SK-N-SH (cell line): Measurements from ENCODE around the gene PDE2A. TPM values are rescaled to one million over a fixed set of nuclear protein-coding genes. Genes with fewer than 3 reads are reported as not detected.

ENCODE experiments used
- CTCF ChIA-PET: fragments of 300-600, 350-600 bp; formaldehyde crosslinking; extraction: SDS; loops from one replicate; lab custom pipeline; 2021; lab: Yijun Ruan, JAX
- POLR2A ChIA-PET: fragments of 350-600 bp; sonication (Branson Sonifier 250); formaldehyde crosslinking; extraction: SDS; loops from one replicate; lab custom pipeline; 2020; ENCODE audit warnings: antibody characterized with exemption, inconsistent platforms; lab: Yijun Ruan, JAX
- DNase-seq: peaks from one replicate; pipeline ENCODE4 v3.0.0; 2012
- H2AFZ ChIP-seq: fragments of 200-600 bp; sonication (generic); 2 replicates; pipeline ENCODE4 v1.8.1; 2016; ENCODE audit warnings: antibody characterized with exemption, mild to moderate bottlenecking, low read depth
- H3F3A ChIP-seq: fragments of 200-600 bp; sonication (generic); replicated peaks from 2 replicates; pipeline ENCODE3; 2016; ENCODE audit warnings: antibody characterized with exemption, mild to moderate bottlenecking; ENCODE audit not compliant: insufficient read depth
- H3K27ac ChIP-seq, 2 experiments: fragments of 200-500 bp in 1 of 2; fragments of 200-600 bp in 1 of 2; sonication (Bioruptor generic) in 1 of 2; sonication (generic), shearing (Covaris generic) in 1 of 2; 2 replicates each; pipeline versions ENCODE4 v1.5.1 to v1.6.1; 2014 to 2016; ENCODE audit warnings: low read depth in 2 of 2, inconsistent platforms in 1 of 2, low read length in 1 of 2, mild to moderate bottlenecking in 1 of 2, mixed read lengths in 1 of 2
- H3K27me3 ChIP-seq: fragments of 200-600 bp; sonication (generic), shearing (Covaris generic); 2 replicates; pipeline ENCODE4 v1.6.1; 2016; ENCODE audit warnings: mixed run types; ENCODE audit not compliant: insufficient read depth
- H3K36me3 ChIP-seq, 2 experiments: fragments of 200-500 bp in 1 of 2; fragments of 200-600 bp in 1 of 2; sonication (Bioruptor generic) in 1 of 2; sonication (generic) in 1 of 2; replicated peaks in 1 of 2; 2 replicates each; pipeline versions ENCODE3 to v1.5.1; 2014 to 2016; ENCODE audit warnings: low read length in 1 of 2, mild to moderate bottlenecking in 1 of 2; ENCODE audit not compliant: insufficient read depth in 2 of 2, control insufficient read depth in 1 of 2
- H3K4me1 ChIP-seq, 2 experiments: fragments of 200-500 bp in 1 of 2; fragments of 200-600 bp in 1 of 2; sonication (Bioruptor generic) in 1 of 2; sonication (generic), shearing (Covaris generic) in 1 of 2; 2 replicates each; pipeline versions ENCODE4 v1.5.1 to v1.6.1; 2014 to 2016; ENCODE audit warnings: low read depth in 1 of 2, low read length in 1 of 2, mixed run types in 1 of 2; ENCODE audit not compliant: insufficient read depth in 2 of 2, control insufficient read depth in 1 of 2
- H3K4me2 ChIP-seq: fragments of 200-600 bp; sonication (generic), shearing (Covaris generic); 2 replicates; pipeline ENCODE4 v1.6.1; 2017; ENCODE audit warnings: mixed run types
- H3K4me3 ChIP-seq, 2 experiments: fragments of 200-500 bp in 1 of 2; fragments of 200-600 bp in 1 of 2; sonication (Bioruptor generic) in 1 of 2; sonication (generic), shearing (Covaris generic) in 1 of 2; 2 replicates each; pipeline versions ENCODE4 v1.5.1 to v1.8.1; 2014 to 2016; ENCODE audit warnings: low read depth in 2 of 2, inconsistent platforms in 1 of 2, low read length in 1 of 2, mild to moderate bottlenecking in 1 of 2, mixed read lengths in 1 of 2, moderate library complexity in 1 of 2
- H3K79me2 ChIP-seq: fragments of 200-600 bp; sonication (generic); 2 replicates; pipeline ENCODE4 v1.8.1; 2017; ENCODE audit warnings: mild to moderate bottlenecking; ENCODE audit not compliant: insufficient read depth
- H3K9ac ChIP-seq: fragments of 200-600 bp; sonication (generic); 2 replicates; pipeline ENCODE4 v1.6.1; 2017; ENCODE audit warnings: mixed run types
- H3K9me2 ChIP-seq: fragments of 200-600 bp; sonication (generic); 2 replicates; pipeline ENCODE4 v1.6.1; 2017; ENCODE audit warnings: mixed run types
- H3K9me3 ChIP-seq: fragments of 200-600 bp; sonication (generic); 2 replicates; pipeline ENCODE4 v1.6.1; 2017; ENCODE audit warnings: mixed run types, mild to moderate bottlenecking, moderate library complexity
- H4K20me1 ChIP-seq: fragments of 200-600 bp; sonication (generic); 2 replicates; pipeline ENCODE4 v1.6.1; 2017; ENCODE audit warnings: mild to moderate bottlenecking, mixed run types; ENCODE audit not compliant: insufficient read depth
- CHD2 ChIP-seq: fragments of 150-350 bp; IDR thresholded peaks from 2 replicates; pipeline ENCODE4 v1.6.1; 2018; ENCODE audit warnings: low read length; ENCODE audit not compliant: partially characterized antibody
- ELF1 ChIP-seq: IDR thresholded peaks from 2 replicates; pipeline ENCODE4 v1.4.0; 2012
- EP300 ChIP-seq, 2 experiments: IDR thresholded peaks; 2 replicates each; pipeline versions ENCODE4 v1.4.0 to v1.6.1; 2012; ENCODE audit warnings: borderline replicate concordance in 1 of 2, low read depth in 1 of 2, low read length in 1 of 2
- EZH2phosphoT487 ChIP-seq: fragments of 200-600 bp; sonication (generic); IDR thresholded peaks from 2 replicates; pipeline ENCODE4 v1.6.1; 2017; ENCODE audit warnings: low read depth, mixed run types, mild to moderate bottlenecking, antibody characterized with exemption, moderate library complexity, borderline replicate concordance
- FOXJ3 ChIP-seq: sonication (generic); formaldehyde crosslinking; IDR thresholded peaks from 2 replicates; pipeline ENCODE4 v1.5.1; 2020; ENCODE audit warnings: mild to moderate bottlenecking, missing genetic modification reagents
- MEF2A ChIP-seq: IDR thresholded peaks from 2 replicates; pipeline ENCODE4 v1.4.0; 2012; ENCODE audit warnings: low read depth, borderline replicate concordance
- MXI1 ChIP-seq: IDR thresholded peaks from 2 replicates; pipeline ENCODE4 v1.6.1; 2012; ENCODE audit warnings: mild to moderate bottlenecking, low read depth, low read length, improper control_type of control experiment
- NFIC ChIP-seq: IDR thresholded peaks from 2 replicates; pipeline ENCODE4 v1.4.0; 2012; ENCODE audit warnings: borderline replicate concordance
- NRF1 ChIP-seq: IDR thresholded peaks from 2 replicates; pipeline ENCODE4 v1.6.1; 2012; ENCODE audit warnings: low read depth, mild to moderate bottlenecking, low read length
- POLR2AphosphoS5 ChIP-seq: IDR thresholded peaks from 2 replicates; pipeline ENCODE4 v1.6.1; 2012; ENCODE audit warnings: low read depth, low read length
- RFX5 ChIP-seq: IDR thresholded peaks from 2 replicates; pipeline ENCODE4 v1.6.1; 2012; ENCODE audit warnings: mild to moderate bottlenecking, improper control_type of control experiment, low read length
- TEAD4 ChIP-seq: IDR thresholded peaks from 2 replicates; pipeline ENCODE4 v1.4.0; 2012; ENCODE audit warnings: mild to moderate bottlenecking, borderline replicate concordance; ENCODE audit not compliant: insufficient read depth
- WGBS: methylation state at CpG from one replicate; pipeline ENCODE4 v1.1.6; 2017; ENCODE audit warnings: low lambda C conversion rate; 5-methylcytosine and 5-hydroxymethylcytosine counted together
- polyA plus RNA-seq, 3 experiments: library from polyadenylated mRNA; depleted of rRNA; stranded (reverse); fragments of >200 nt; gene quantifications; 2 replicates each; pipeline ENCODE4 v1.2.3, GENCODE V29; 2012
- TF ChIP-seq, protein P1 (sequence below): IDR thresholded peaks from 2 replicates; pipeline ENCODE4 v1.6.1; 2012; ENCODE audit warnings: mild to moderate bottlenecking, low read depth, low read length, moderate library complexity
- TF ChIP-seq, protein P2 (sequence below): IDR thresholded peaks from 2 replicates; pipeline ENCODE4 v1.4.0; 2012; ENCODE audit warnings: low read depth, borderline replicate concordance

The PDE2A gene
- polyA plus RNA-seq, 1 of the 3 experiments (the other 2 are of a cell fraction), result 0.43 TPM

DNA sequence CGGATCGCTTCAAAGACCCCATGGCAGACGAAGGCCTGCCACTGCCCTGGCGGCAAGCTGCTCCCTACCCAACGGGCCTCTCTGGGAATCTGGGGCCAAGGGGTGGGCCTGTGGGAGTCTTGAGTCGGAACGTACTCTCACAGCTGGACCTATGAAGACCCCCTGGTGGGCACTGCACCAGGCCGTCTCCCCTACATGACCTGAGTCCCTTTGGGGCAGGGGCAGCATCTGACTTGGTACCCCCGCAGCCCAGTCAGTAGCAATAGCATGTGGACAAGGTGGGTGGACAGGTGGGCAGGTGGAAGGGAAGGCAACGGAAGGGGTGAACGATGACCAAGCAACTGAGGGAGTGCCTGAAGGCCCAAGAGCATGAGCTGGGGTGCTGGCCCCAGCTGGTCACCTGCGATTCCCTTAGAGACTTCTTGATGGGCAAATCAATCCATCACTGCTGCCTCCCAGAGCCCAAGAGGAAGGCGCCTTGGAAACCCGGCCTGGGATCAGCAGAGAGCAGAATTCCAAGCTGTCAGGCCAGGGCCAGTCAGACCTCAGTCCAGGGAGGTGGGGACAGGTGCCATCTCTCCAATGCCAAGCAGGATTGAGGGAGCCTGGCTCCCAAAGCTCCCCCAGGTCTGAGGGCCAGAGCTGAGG lies 42.7 kb upstream of the PDE2A start:
- Histone ChIP-seq H2AFZ (no peak overlapping the region), H3K4me2 (no peak overlapping the region), H4K20me1 (peaks cover 35% of the 10 kb centered on the region), H3F3A (no peaks in the 10 kb centered on the region), H3K9ac (no peak overlapping the region), H3K36me3 (peaks cover 0 to 4% of the 10 kb centered on the region in 2 experiments), H3K9me3 (no peaks in the 10 kb centered on the region), H3K79me2 (peaks cover 42% of the 10 kb centered on the region), H3K27ac (peak overlapping the region in 1 of 2 experiments; percentile 23; a peak in 1 of 4 replicates), H3K27me3 (no peaks in the 10 kb centered on the region), H3K4me3 (no peak overlapping the region), H3K9me2 (no peaks in the 10 kb centered on the region), H3K4me1 (peaks cover 8 to 75% of the 10 kb centered on the region in 2 experiments; a peak in 3 of 4 replicates)
- no peak for DNase-seq
- ChIA-PET CTCF (interaction anchor here (0.7 to 3.6 kb wide), 9 partner anchors 9 to 461 kb away, joined by 3 to 19 read pairs (median 5); no protein-coding TSS in a partner anchor), POLR2A (interaction anchor here (1.0 to 1.3 kb wide), 2 partner anchors 59 to 77 kb away, joined by 3 to 5 read pairs; partner anchors contain the start of gene STARD10)
- WGBS, result 88% methylated on average over 6 of the region's 14 CpGs
- no peak for TF ChIP-seq FOXJ3 (CRISPR knock-in tag)
- no peak for TF ChIP-seq NRF1
- no peak for TF ChIP-seq EZH2phosphoT487
- no peak for TF ChIP-seq MXI1

DNA sequence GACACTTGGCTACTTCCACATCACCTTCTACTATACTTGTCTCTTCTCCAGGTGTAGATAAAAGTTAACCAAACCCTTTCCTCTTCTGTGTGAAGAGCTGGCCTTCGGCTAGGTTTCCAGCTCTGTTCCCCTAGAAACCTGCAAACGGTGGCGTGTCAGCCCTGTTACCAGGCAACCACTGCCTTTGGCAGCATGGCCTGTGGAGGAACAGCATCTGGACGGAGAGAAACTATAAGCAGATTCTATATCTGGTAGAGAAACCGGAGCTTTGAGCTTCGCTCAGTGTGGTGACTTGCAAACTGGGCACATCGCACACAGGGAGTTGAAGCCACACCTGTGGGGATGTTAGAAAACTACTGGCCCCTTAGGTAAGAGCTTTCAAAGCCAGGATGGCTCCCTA lies 42.1 kb upstream of the PDE2A start:
- H3F3A ChIP-seq, result no peaks in the 10 kb centered on the region
- H3K27me3 ChIP-seq, result no peaks in the 10 kb centered on the region
- peaks cover 35% of the 10 kb centered on the region for H4K20me1 ChIP-seq
- TF ChIP-seq EP300 (IDR thresholded peaks at IDR 0.05; ENCODE audit: borderline replicate concordance in 1 of 2, low read depth in 1 of 2, low read length in 1 of 2), result no peak
- peak; percentile 71; the same call in 1 of the 2 replicates for TF ChIP-seq MXI1
- TF ChIP-seq, all 33 proteins: peak for 1
- ChIA-PET POLR2A (interaction anchor here (1.0 to 1.3 kb wide), 2 partner anchors 60 to 77 kb away, joined by 3 to 5 read pairs; partner anchors contain the start of gene STARD10), CTCF (interaction anchor here (0.7 to 3.6 kb wide), 9 partner anchors 9 to 461 kb away, joined by 3 to 19 read pairs (median 5); no protein-coding TSS in a partner anchor)
- Histone ChIP-seq H3K4me2 (no peak overlapping the region), H3K36me3 (peaks cover 0 to 6% of the 10 kb centered on the region in 2 experiments), H3K9ac (no peak overlapping the region), H3K79me2 (peaks cover 36% of the 10 kb centered on the region), H2AFZ (no peak overlapping the region), H3K4me3 (no peak overlapping the region), H3K4me1 (peaks cover 8 to 70% of the 10 kb centered on the region in 2 experiments; a peak in 3 of 4 replicates), H3K9me2 (no peaks in the 10 kb centered on the region), H3K27ac (peak overlapping the region in 1 of 2 experiments; percentile 23; a peak in 1 of 4 replicates), H3K9me3 (no peaks in the 10 kb centered on the region)
- peak; percentile 77 for DNase-seq
- 77% methylated on average over 7 of the region's 7 CpGs for WGBS

DNA sequence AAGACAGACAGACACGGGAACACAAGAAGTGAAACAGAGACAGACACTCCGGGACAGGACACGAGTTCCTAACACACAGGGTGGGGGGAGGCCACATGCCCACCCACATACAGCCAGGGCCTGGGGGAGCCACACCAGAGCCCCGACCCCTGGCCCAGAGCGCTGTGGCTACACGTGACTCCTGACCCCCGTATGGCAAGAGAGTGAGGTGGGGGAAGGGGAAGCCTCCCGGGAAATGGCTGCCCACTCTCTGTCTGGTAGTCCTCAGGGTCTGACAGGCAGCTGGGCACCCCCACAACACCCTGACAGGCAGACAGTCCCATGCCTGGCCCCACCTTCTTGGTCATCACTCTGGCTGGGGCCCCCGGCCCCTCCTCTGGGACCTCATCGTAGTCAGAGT lies 38.6 kb upstream of the PDE2A start:
- no peaks in the 10 kb centered on the region for H3F3A ChIP-seq
- H3K9me3 ChIP-seq, result no peaks in the 10 kb centered on the region
- H3K36me3 ChIP-seq, result peaks cover 0 to 24% of the 10 kb centered on the region in 2 experiments
- H3K9me2 ChIP-seq, result no peaks in the 10 kb centered on the region
- H3K27me3 ChIP-seq, result no peaks in the 10 kb centered on the region
- H4K20me1 ChIP-seq, result peaks cover 21% of the 10 kb centered on the region
- H3K27ac ChIP-seq, result peak overlapping the region in 1 of 2 experiments; percentile 51; a peak in 2 of 4 replicates
- whole genome bisulfite sequencing, result 85% methylated on average over 7 of the region's 10 CpGs
- H3K9ac ChIP-seq, result no peak overlapping the region
- DNase-seq, result peak; percentile 58
- H3K4me2 ChIP-seq, result no peak overlapping the region
- H3K4me1 ChIP-seq, result peaks cover 0 to 38% of the 10 kb centered on the region in 2 experiments; a peak in 1 of 4 replicates
- peaks cover 5% of the 10 kb centered on the region; the same call in 1 of the 2 replicates for H3K79me2 ChIP-seq
- H2AFZ ChIP-seq, result no peak overlapping the region
- H3K4me3 ChIP-seq, result no peak overlapping the region
- ChIA-PET CTCF (interaction anchor here (0.9 to 4.4 kb wide), 3 partner anchors 12 to 81 kb away, joined by 3 to 17 read pairs (median 8); partner anchors contain the start of gene STARD10), POLR2A (no interaction called here)
- TF ChIP-seq, protein P1, sequence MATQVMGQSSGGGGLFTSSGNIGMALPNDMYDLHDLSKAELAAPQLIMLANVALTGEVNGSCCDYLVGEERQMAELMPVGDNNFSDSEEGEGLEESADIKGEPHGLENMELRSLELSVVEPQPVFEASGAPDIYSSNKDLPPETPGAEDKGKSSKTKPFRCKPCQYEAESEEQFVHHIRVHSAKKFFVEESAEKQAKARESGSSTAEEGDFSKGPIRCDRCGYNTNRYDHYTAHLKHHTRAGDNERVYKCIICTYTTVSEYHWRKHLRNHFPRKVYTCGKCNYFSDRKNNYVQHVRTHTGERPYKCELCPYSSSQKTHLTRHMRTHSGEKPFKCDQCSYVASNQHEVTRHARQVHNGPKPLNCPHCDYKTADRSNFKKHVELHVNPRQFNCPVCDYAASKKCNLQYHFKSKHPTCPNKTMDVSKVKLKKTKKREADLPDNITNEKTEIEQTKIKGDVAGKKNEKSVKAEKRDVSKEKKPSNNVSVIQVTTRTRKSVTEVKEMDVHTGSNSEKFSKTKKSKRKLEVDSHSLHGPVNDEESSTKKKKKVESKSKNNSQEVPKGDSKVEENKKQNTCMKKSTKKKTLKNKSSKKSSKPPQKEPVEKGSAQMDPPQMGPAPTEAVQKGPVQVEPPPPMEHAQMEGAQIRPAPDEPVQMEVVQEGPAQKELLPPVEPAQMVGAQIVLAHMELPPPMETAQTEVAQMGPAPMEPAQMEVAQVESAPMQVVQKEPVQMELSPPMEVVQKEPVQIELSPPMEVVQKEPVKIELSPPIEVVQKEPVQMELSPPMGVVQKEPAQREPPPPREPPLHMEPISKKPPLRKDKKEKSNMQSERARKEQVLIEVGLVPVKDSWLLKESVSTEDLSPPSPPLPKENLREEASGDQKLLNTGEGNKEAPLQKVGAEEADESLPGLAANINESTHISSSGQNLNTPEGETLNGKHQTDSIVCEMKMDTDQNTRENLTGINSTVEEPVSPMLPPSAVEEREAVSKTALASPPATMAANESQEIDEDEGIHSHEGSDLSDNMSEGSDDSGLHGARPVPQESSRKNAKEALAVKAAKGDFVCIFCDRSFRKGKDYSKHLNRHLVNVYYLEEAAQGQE, result no peak
- TF ChIP-seq CHD2, result no peak
- TF ChIP-seq POLR2AphosphoS5, result no peak
- TF ChIP-seq MEF2A, result no peak
- TF ChIP-seq NFIC, result no peak
- TF ChIP-seq MXI1, result no peak
- TF ChIP-seq, protein P2, sequence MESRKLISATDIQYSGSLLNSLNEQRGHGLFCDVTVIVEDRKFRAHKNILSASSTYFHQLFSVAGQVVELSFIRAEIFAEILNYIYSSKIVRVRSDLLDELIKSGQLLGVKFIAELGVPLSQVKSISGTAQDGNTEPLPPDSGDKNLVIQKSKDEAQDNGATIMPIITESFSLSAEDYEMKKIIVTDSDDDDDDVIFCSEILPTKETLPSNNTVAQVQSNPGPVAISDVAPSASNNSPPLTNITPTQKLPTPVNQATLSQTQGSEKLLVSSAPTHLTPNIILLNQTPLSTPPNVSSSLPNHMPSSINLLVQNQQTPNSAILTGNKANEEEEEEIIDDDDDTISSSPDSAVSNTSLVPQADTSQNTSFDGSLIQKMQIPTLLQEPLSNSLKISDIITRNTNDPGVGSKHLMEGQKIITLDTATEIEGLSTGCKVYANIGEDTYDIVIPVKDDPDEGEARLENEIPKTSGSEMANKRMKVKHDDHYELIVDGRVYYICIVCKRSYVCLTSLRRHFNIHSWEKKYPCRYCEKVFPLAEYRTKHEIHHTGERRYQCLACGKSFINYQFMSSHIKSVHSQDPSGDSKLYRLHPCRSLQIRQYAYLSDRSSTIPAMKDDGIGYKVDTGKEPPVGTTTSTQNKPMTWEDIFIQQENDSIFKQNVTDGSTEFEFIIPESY, result no peak
- no peak for TF ChIP-seq TEAD4
- no peak for TF ChIP-seq RFX5
- TF ChIP-seq EP300 (IDR thresholded peaks at IDR 0.05; ENCODE audit: borderline replicate concordance in 1 of 2, low read depth in 1 of 2, low read length in 1 of 2), result no peak
- TF ChIP-seq ELF1, result no peak
